HCT116 (cell line): ENCODE measurements around the gene GPR151. TPM values are rescaled to one million over a fixed set of nuclear protein-coding genes. Genes with fewer than 3 reads are reported as not detected.

Experiments used
- ATAC-seq: fragments of 200-7000 bp; cut with Tn5 transposase; 2 replicates; pipeline ENCODE4 v1.9.1; 2020; ENCODE audit warnings: mild to moderate bottlenecking, moderate library complexity
- BruUV-seq: library from RNA; stranded (reverse); fragments of 400-500 nt; replicated peaks from 2 replicates; lab custom pipeline; 2021; lab: Mats Ljungman, UMichigan
- CTCF ChIA-PET: fragments of 300-600 bp; sonication (Branson Sonifier 250); formaldehyde crosslinking; loops from one replicate; lab custom pipeline; 2021; ENCODE audit warnings: antibody characterized with exemption; lab: Charles Lee
- POLR2A ChIA-PET: fragments of 300-600, 350-600 bp; sonication (Branson Sonifier 250); formaldehyde crosslinking; loops from one replicate; lab custom pipeline; 2021; ENCODE audit warnings: antibody characterized with exemption; lab: Charles Lee
- RAD21 ChIA-PET, 2 experiments: fragments of 300-600 bp; sonication (Branson Sonifier 250); formaldehyde crosslinking; loops; one replicate each; lab custom pipeline; 2023; ENCODE audit warnings: low total read pairs in 2 of 2; ENCODE audit not compliant: uncharacterized antibody in 2 of 2, unreplicated experiment in 2 of 2, low non-redundant PET in 1 of 2; lab: Charles Lee
- DNase-seq: peaks from one replicate; pipeline ENCODE4 v3.0.0-alpha.2; 2010; ENCODE audit warnings: low read depth, low spot score
- H2AFZ ChIP-seq: fragments of 200-600 bp; shearing (Covaris generic), sonication (generic); 2 replicates; pipeline ENCODE4 v1.6.1; 2017; ENCODE audit warnings: low read depth, mixed run types, mixed read lengths, antibody characterized with exemption, low read length; ENCODE audit not compliant: poor library complexity, severe bottlenecking
- H3K27ac ChIP-seq: 2 replicates; pipeline ENCODE4 v1.5.1; 2012; ENCODE audit warnings: low read depth, low read length
- H3K27me3 ChIP-seq: fragments of 200-600 bp; sonication (generic); 2 replicates; pipeline ENCODE4 v1.6.1; 2016; ENCODE audit warnings: mixed run types, low read length, mixed read lengths; ENCODE audit not compliant: insufficient read depth
- H3K36me3 ChIP-seq, 2 experiments: fragments of 200-500 bp in 1 of 2; fragments of 200-600 bp in 1 of 2; sonication (Bioruptor generic) in 1 of 2; sonication (generic) in 1 of 2; 2 replicates each; pipeline versions ENCODE4 v1.5.1 to v1.6.1; 2014 to 2016; ENCODE audit warnings: low read length in 2 of 2, inconsistent platforms in 1 of 2, mixed read lengths in 1 of 2, mixed run types in 1 of 2; ENCODE audit not compliant: insufficient read depth in 2 of 2, control insufficient read depth in 1 of 2
- H3K4me1 ChIP-seq, 2 experiments: fragments of 200-600 bp in 1 of 2; sonication (generic) in 1 of 2; 2 replicates each; pipeline versions ENCODE4 v1.5.1 to v1.6.1; 2012 to 2017; ENCODE audit warnings: low read length in 2 of 2, inconsistent platforms in 1 of 2, mild to moderate bottlenecking in 1 of 2, mixed read lengths in 1 of 2, mixed run types in 1 of 2, moderate library complexity in 1 of 2; ENCODE audit not compliant: insufficient read depth in 2 of 2, control insufficient read depth in 1 of 2
- H3K4me2 ChIP-seq: fragments of 200-600 bp; sonication (generic); 2 replicates; pipeline ENCODE4 v1.6.1; 2017; ENCODE audit warnings: mixed run types, low read length, mixed read lengths
- H3K4me3 ChIP-seq, 2 experiments: fragments of 200-600 bp in 1 of 2; sonication (generic) in 1 of 2; replicated peaks in 1 of 2; 2 replicates each; pipeline ENCODE4 v1.5.1; 2011 to 2016; ENCODE audit warnings: low read length in 2 of 2, control low read depth in 1 of 2, low read depth in 1 of 2, mild to moderate bottlenecking in 1 of 2, mixed read lengths in 1 of 2, mixed run types in 1 of 2
- H3K79me2 ChIP-seq: fragments of 200-600 bp; sonication (generic); 2 replicates; pipeline ENCODE4 v1.6.1; 2017; ENCODE audit warnings: mild to moderate bottlenecking, mixed run types, low read length, moderate library complexity, mixed read lengths; ENCODE audit not compliant: insufficient read depth
- H3K9ac ChIP-seq: fragments of 200-600 bp; sonication (generic); 2 replicates; pipeline ENCODE4 v1.6.1; 2016; ENCODE audit warnings: low read length, mixed read lengths
- H3K9me2 ChIP-seq: fragments of 200-600 bp; sonication (generic), shearing (Covaris generic); 2 replicates; pipeline ENCODE4 v1.6.1; 2017; ENCODE audit warnings: mixed run types, mild to moderate bottlenecking, moderate library complexity; ENCODE audit not compliant: insufficient read depth
- H3K9me3 ChIP-seq, 2 experiments: fragments of 200-500 bp in 1 of 2; fragments of 200-600 bp in 1 of 2; sonication (Bioruptor generic) in 1 of 2; sonication (generic) in 1 of 2; 2 replicates each; pipeline ENCODE4 v1.6.1; 2014 to 2017; ENCODE audit warnings: low read length in 2 of 2, mixed read lengths in 2 of 2, inconsistent platforms in 1 of 2, low read depth in 1 of 2, mild to moderate bottlenecking in 1 of 2, mixed run types in 1 of 2, moderate library complexity in 1 of 2; ENCODE audit not compliant: control insufficient read depth in 1 of 2, insufficient read depth in 1 of 2
- H4K20me1 ChIP-seq: fragments of 200-600 bp; sonication (generic), shearing (Covaris generic); 2 replicates; pipeline ENCODE4 v1.6.1; 2017; ENCODE audit warnings: mixed run types, mild to moderate bottlenecking, moderate library complexity; ENCODE audit not compliant: insufficient read depth
- ATF3 ChIP-seq: IDR thresholded peaks from 2 replicates; pipeline ENCODE4 v1.6.1; 2012
- CBX3 ChIP-seq: IDR thresholded peaks from 2 replicates; pipeline ENCODE4 v1.6.1; 2012; ENCODE audit warnings: low read depth
- EGR1 ChIP-seq: IDR thresholded peaks from 2 replicates; pipeline ENCODE4 v1.6.1; 2012; ENCODE audit warnings: low read depth
- ELF1 ChIP-seq: IDR thresholded peaks from 2 replicates; pipeline ENCODE4 v1.6.1; 2012; ENCODE audit warnings: low read depth, borderline replicate concordance
- EZH2 ChIP-seq: fragments of 200-600 bp; sonication (generic); IDR thresholded peaks from 2 replicates; pipeline ENCODE4 v1.6.1; 2017; ENCODE audit warnings: antibody characterized with exemption, mixed run types
- EZH2phosphoT487 ChIP-seq: fragments of 200-600 bp; IDR thresholded peaks from 2 replicates; pipeline ENCODE4 v1.6.1; 2018; ENCODE audit warnings: antibody characterized with exemption, borderline replicate concordance
- JUND ChIP-seq: IDR thresholded peaks from 2 replicates; pipeline ENCODE4 v1.6.1; 2012
- POLR2A ChIP-seq: IDR thresholded peaks from 2 replicates; pipeline ENCODE4 v1.7.0; 2011; ENCODE audit warnings: borderline replicate concordance; ENCODE audit not compliant: insufficient read depth, insufficient read length; ENCODE audit errors: extremely low read depth
- POLR2AphosphoS5 ChIP-seq: IDR thresholded peaks from 2 replicates; pipeline ENCODE4 v1.6.1; 2011; ENCODE audit warnings: mild to moderate bottlenecking, low read depth, low read length, moderate library complexity
- SIN3A ChIP-seq: IDR thresholded peaks from 2 replicates; pipeline ENCODE4 v1.6.1; 2012; ENCODE audit warnings: low read depth
- SP1 ChIP-seq: IDR thresholded peaks from 2 replicates; pipeline ENCODE4 v1.6.1; 2012; ENCODE audit warnings: low read depth
- SRF ChIP-seq: IDR thresholded peaks from 2 replicates; pipeline ENCODE4 v1.6.1; 2012; ENCODE audit warnings: low read depth
- ZBTB33 ChIP-seq: IDR thresholded peaks from 2 replicates; pipeline ENCODE4 v1.6.1; 2011; ENCODE audit warnings: mild to moderate bottlenecking, low read length, moderate library complexity; ENCODE audit not compliant: insufficient replicate concordance; ENCODE audit errors: extremely low read depth
- ZFX ChIP-seq: fragments of 450-650 bp; IDR thresholded peaks from 2 replicates; pipeline ENCODE4 v1.6.1; 2017
- ZNF274 ChIP-seq: fragments of 200-500 bp; sonication (Bioruptor generic); IDR thresholded peaks from 2 replicates; pipeline ENCODE4 v1.6.1; 2014; ENCODE audit warnings: mild to moderate bottlenecking, low read depth, low read length, inconsistent platforms
- intact Hi-C: fragments of 100-400 bp; cut with micrococcal nuclease; formaldehyde crosslinking; loops from 2 replicates; pipeline ENCODE4 v1.10.0; 2022
- total RNA-seq: library from RNA; stranded (reverse); gene quantifications from one replicate; pipeline ENCODE4 v1.2.1, GENCODE V29; 2021; ENCODE audit not compliant: unreplicated experiment
- TF ChIP-seq, protein P1 (sequence below): IDR thresholded peaks from 2 replicates; pipeline ENCODE4 v1.6.1; 2012; ENCODE audit warnings: low read depth
- TF ChIP-seq, protein P2 (sequence below): IDR thresholded peaks from 2 replicates; pipeline ENCODE4 v1.6.1; 2012
- TF ChIP-seq, protein P3 (sequence below), 3 experiments: fragments of 200-600 bp in 1 of 3; sonication (generic) in 1 of 3; IDR thresholded peaks in 2 of 3; conservative IDR thresholded peaks in 1 of 3; 2 replicates each; pipeline ENCODE4 v1.5.1; 2012 to 2017; ENCODE audit warnings: low read depth in 2 of 3, low read length in 2 of 3, antibody characterized with exemption in 1 of 3, borderline replicate concordance in 1 of 3, control low read depth in 1 of 3, mild to moderate bottlenecking in 1 of 3, mixed read lengths in 1 of 3, mixed run types in 1 of 3, moderate library complexity in 1 of 3; ENCODE audit not compliant: insufficient read depth in 1 of 3

The GPR151 gene
- total RNA-seq, 1 experiment from 2014 or later = not detected

GRCh38 chr5:146528236-146528635 lies 12.2 kb upstream of the GPR151 start (continued):
- TF ChIP-seq SP1 (no peak), EZH2 (no peak), SIN3A (no peak), POLR2A (no peak), POLR2AphosphoS5 (no peak), CBX3 (no peak), SRF (no peak), JUND (no peak)
- TF ChIP-seq, all 23 proteins: peak for 3

GRCh38 chr5:146527785-146528184 lies 11.8 kb upstream of the GPR151 start:
- DNase-seq (no peak), ATAC-seq (no peak)
- TF ChIP-seq ZFX (no peak), SIN3A (no peak), POLR2AphosphoS5 (no peak), ZNF274 (no peak), SRF (no peak), EGR1 (no peak), POLR2A (no peak), ATF3 (no peak), CBX3 (no peak), ZBTB33 (no peak), ELF1 (no peak), EZH2phosphoT487 (no peak)
- TF ChIP-seq, protein P1, sequence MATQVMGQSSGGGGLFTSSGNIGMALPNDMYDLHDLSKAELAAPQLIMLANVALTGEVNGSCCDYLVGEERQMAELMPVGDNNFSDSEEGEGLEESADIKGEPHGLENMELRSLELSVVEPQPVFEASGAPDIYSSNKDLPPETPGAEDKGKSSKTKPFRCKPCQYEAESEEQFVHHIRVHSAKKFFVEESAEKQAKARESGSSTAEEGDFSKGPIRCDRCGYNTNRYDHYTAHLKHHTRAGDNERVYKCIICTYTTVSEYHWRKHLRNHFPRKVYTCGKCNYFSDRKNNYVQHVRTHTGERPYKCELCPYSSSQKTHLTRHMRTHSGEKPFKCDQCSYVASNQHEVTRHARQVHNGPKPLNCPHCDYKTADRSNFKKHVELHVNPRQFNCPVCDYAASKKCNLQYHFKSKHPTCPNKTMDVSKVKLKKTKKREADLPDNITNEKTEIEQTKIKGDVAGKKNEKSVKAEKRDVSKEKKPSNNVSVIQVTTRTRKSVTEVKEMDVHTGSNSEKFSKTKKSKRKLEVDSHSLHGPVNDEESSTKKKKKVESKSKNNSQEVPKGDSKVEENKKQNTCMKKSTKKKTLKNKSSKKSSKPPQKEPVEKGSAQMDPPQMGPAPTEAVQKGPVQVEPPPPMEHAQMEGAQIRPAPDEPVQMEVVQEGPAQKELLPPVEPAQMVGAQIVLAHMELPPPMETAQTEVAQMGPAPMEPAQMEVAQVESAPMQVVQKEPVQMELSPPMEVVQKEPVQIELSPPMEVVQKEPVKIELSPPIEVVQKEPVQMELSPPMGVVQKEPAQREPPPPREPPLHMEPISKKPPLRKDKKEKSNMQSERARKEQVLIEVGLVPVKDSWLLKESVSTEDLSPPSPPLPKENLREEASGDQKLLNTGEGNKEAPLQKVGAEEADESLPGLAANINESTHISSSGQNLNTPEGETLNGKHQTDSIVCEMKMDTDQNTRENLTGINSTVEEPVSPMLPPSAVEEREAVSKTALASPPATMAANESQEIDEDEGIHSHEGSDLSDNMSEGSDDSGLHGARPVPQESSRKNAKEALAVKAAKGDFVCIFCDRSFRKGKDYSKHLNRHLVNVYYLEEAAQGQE = no peak
- TF ChIP-seq, protein P2, sequence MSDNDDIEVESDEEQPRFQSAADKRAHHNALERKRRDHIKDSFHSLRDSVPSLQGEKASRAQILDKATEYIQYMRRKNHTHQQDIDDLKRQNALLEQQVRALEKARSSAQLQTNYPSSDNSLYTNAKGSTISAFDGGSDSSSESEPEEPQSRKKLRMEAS = no peak
- TF ChIP-seq, protein P3, sequence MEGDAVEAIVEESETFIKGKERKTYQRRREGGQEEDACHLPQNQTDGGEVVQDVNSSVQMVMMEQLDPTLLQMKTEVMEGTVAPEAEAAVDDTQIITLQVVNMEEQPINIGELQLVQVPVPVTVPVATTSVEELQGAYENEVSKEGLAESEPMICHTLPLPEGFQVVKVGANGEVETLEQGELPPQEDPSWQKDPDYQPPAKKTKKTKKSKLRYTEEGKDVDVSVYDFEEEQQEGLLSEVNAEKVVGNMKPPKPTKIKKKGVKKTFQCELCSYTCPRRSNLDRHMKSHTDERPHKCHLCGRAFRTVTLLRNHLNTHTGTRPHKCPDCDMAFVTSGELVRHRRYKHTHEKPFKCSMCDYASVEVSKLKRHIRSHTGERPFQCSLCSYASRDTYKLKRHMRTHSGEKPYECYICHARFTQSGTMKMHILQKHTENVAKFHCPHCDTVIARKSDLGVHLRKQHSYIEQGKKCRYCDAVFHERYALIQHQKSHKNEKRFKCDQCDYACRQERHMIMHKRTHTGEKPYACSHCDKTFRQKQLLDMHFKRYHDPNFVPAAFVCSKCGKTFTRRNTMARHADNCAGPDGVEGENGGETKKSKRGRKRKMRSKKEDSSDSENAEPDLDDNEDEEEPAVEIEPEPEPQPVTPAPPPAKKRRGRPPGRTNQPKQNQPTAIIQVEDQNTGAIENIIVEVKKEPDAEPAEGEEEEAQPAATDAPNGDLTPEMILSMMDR (IDR thresholded peaks at IDR 0.05 in 2 of 3, conservative IDR thresholded peaks at IDR 0.05 in 1 of 3; ENCODE audit: borderline replicate concordance in 1 of 3, insufficient read depth in 1 of 3, low read depth in 2 of 3, low read length in 2 of 3) = no peak
- Histone ChIP-seq H2AFZ (no peak overlapping the region), H3K9ac (no peak overlapping the region), H3K27me3 (peaks cover 7% of the 10 kb centered on the region), H4K20me1 (no peaks in the 10 kb centered on the region), H3K4me1 (no peaks in the 10 kb centered on the region), H3K9me3 (no peaks in the 10 kb centered on the region), H3K27ac (no peak overlapping the region), H3K4me3 (no peak overlapping the region), H3K4me2 (no peak overlapping the region), H3K36me3 (no peaks in the 10 kb centered on the region), H3K9me2 (no peaks in the 10 kb centered on the region), H3K79me2 (no peaks in the 10 kb centered on the region)
- intact Hi-C loops = no loop called here
- BruUV-seq = no TSS peak
- ChIA-PET RAD21 (no interaction called here), CTCF (interaction anchor here (1.0 to 2.0 kb wide), 5 partner anchors 11 to 661 kb away, joined by 3 to 10 read pairs (median 4); partner anchors contain the start of gene TCERG1), POLR2A (no interaction called here)
